HG03095 (cell line): Measurements from ENCODE around the gene TBC1D5.

Source experiments
- ATAC-seq: cut with Tn5 transposase; IDR thresholded peaks from one replicate; pipeline ENCODE4 v1.9.1; 2021; ENCODE audit warnings: moderate library complexity; ENCODE audit not compliant: unreplicated experiment

Gene TBC1D5

DNA sequence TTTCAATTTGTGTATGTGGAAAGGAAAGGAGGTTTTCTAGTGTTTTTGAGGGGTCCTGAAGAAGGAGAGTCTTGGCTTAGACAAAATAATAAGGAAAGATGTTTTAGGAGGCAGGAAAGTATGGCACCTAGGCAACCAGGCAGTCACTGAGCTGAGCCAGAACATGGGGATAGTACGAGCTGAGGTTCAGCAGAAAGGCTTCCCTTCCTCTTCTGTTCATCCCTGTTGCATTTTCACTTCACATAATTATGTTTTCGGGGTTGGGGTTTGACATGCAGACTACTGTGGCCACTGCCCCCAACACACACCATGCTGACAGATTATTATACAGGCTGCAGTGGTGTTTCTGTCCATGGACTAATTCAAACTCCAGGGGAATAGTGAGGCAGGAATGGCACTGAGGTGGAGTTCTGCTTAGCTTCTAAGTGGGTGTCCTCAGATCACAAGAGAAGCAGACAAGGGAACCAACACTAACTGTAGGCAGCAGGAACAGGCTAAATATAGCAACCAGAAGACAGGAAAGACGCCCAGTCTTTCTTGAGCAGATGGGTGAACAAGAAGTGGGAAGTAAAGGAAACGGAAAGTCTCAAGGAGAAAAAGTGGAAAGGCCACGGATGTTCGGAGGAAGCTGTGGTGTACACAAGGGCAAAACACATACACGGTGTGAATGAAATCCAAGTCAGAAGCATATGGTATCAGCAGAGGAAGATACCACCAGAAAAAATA, 551.9 kb downstream of the TBC1D5 start:
- ATAC-seq: no peak

DNA sequence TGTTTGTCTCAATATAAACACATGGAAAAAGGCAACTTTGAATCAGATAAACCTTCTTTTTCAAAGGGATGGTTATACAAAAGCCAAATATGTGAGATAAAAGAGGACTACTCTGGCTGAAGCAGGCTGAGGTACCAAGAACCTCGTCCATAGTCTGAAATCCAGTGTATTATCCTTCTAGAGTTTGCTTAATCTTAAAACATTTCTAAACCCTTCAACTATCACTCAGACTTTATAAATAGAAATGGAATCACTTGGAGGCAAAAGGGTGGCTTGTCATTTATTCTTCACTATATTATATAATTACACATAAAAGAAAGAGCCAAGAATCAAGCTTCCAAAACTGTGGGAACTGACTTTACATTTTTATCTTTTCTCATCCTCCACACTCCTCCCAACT, 554.1 kb downstream of the TBC1D5 start:
- no peak for ATAC-seq

- no peak for ATAC-seq
These were observed 554.7 kb downstream of the TBC1D5 start for GRCh38 chr3:17187589-17188184.

- ATAC-seq: no peak
These were observed 558.4 kb downstream of the TBC1D5 start for GRCh38 chr3:17183951-17184550.

GRCh38 chr3:17182166-17182565, 560.3 kb downstream of the TBC1D5 start:
- ATAC-seq: peak; percentile 69

DNA sequence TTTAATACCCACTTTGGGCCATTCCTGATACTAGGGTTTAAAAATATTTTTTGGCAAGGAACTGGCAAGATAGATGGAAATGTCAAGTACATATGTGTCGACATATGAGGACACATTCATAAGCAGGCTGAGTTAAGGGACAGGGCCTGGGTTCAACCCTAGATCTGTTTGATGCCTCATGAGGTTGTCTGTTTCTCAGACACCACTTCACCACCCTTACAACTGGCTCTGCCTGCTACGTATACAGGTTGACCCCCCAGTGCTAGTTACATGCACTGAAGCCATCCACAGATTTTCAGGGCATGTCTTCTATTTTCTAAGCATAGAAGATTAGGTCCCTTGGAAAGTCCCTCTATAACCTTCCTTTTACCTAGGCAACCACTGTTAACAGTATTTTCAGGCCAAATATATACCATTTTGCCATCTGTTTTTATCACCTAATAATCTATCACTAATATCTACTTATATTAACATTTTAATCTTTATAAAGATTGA, 561.0 kb downstream of the TBC1D5 start:
- ATAC-seq: no peak

GRCh38 chr3:17179381-17180205, 562.8 kb downstream of the TBC1D5 start:
- peak; percentile 53 for ATAC-seq

DNA sequence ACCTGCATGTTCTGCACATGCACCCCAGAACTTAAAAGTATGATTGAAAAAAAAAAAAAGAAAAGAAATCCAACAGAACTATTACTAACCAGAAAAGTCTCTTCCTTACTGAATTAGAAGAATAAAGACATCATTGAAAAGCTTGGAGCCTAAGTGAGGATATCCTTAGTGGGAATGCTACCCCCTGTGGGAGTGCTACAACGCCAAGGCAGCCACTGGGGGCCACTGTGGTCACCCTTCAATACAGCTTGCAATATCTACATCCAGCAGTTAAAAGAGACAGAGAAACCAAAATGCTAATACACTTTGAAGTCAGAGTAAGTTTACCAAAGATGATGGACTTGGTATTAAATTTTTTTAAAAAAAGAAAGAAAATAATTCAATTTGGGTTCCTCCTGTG, 565.7 kb downstream of the TBC1D5 start:
- no peak for ATAC-seq

DNA sequence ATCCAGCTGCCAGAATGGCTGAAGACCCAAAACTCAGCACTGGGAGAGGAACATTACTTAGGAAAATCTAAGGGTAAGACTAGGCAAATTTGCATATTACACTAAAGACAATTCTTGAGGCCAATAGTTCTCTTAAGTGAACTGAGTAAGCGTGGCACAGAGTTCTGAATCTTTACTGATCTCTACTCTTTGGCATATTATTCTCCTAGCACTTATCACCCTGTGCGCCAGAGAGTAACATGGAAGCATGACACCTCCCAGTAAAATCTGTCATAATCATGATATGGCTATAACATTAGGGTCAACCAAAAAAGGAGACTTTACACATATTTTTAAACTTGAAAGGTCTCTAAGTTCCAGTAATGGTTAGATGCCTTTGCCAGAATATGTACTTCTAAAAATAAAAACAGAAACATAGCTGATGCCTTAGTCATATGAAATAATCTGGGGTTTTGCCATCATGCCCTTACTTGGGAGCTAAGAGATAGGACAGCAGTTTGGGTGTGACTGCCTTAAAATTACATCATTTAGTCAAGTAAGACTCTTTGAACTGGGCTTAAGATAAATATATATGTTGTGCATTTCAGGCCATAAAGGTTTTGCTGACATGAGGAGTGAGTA, 567.1 kb downstream of the TBC1D5 start:
- no peak for ATAC-seq

- no peak for ATAC-seq
These were observed 576.1 kb downstream of the TBC1D5 start for GRCh38 chr3:17166369-17166768.

GRCh38 chr3:17162116-17162515, 580.3 kb downstream of the TBC1D5 start:
- no peak for ATAC-seq

- ATAC-seq: no peak
These were observed 581.8 kb downstream of the TBC1D5 start for GRCh38 chr3:17160597-17160996.

DNA sequence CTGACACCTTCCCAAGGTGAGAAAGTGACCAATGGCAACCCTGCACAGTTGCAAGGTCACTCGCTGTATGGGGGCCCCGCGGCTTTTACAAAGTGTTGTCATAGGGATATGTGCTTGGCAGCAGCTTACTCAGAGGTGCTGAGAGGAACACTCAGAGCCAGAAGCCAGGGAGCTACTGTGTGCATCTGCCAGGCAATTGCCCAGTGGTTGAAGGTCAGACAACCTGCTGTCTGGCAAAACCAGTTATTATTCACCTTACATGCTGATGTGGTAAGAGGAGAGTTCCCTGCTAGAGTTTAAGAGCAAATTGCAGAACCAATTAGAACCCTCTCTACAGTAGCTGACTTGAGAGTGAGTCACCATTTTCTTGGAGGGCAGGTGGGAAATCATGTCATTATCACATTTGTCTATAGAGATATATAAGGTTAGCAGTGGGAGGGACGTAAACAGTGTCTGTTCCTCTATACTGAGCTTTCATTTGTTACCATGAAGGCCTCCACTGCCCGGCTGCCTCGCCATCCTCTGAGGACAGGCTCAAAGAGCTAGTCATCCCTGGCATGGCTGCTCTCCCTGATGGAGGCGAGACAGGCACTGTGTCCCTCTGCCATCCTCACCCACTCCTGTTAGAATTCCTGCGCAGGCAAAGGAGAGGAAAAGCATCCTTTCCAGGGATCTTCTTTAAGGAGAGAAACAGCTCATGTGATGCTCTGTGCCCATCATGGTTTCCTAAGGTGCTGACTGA, 583.3 kb downstream of the TBC1D5 start:
- ATAC-seq: no peak

DNA sequence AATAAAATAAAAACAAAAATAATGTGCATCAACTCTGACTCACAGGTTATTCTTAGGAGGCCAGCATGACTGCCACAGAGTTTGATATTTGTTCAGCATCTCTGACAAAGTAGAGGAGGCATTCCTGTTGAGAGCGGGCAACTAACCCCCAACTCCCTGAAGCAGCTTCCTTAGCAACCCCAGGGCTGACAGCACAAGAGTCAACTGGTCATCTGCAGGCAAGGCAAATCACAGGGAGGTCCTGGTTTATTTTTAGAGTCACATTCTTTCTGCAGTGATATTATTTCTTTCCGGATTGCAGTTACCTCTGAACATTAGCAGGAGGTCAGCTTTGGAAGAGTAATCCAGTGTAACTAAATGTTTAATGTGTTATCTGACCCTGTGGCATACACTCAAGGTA, 584.7 kb downstream of the TBC1D5 start:
- ATAC-seq: no peak

DNA sequence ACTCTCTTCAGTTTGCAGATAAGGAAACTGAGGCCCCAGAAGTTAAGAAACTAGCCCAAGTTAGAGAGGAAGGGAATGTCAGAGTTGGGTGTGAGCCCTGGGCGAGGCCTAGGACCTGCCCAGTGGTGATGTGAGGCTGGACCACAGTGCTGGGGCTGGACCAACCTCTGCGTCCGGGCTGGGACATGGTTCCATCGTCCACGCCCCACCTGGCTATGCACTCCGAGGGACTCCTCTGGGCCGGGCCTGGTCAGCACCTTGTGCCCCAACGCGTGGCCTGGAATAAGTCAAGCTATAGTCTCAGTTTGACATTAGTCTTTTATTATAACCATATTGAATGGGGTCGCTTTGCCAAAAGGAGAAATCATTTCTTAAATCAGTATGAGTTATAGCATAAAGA, 585.6 kb downstream of the TBC1D5 start:
- no peak for ATAC-seq

DNA sequence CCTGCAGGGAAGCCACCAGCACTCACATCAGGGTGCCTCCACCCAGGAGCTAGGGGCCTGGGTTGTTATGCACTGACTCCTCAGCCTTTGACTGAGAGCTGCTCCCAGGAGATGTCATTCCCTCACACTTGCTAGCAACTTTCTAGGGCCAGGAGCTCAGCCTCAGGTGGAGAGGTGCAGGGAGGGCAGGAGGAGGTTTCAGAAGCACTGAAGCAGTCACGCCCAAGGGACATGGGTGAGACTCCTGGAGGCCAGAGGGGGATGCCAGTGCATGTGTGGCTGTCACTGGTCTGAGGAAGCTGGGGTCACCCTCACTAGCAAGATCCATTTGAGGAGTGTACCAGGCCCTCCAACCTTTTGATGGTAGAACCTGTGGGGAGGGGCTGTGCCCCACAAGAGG, 586.5 kb downstream of the TBC1D5 start:
- ATAC-seq: no peak

DNA sequence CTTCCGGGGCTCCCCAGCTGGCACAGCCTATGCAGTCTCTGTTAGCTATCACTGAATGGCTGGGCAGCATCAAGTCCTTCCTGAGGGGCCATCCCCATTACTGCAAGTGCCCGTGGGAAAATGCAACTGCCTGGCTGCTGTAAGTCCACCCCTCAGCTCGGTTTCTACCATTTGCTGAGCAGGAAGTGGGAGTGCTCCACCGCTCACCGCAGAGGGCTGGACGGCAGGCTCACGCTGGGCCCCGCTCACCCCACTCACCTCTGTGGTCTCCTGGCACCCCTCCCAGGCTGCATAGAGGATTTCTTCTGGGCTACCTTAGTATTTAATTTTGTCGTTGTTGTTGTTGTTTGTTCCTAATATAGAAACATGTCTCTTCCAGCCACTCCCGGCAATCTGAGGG, 587.5 kb downstream of the TBC1D5 start:
- no peak for ATAC-seq

DNA sequence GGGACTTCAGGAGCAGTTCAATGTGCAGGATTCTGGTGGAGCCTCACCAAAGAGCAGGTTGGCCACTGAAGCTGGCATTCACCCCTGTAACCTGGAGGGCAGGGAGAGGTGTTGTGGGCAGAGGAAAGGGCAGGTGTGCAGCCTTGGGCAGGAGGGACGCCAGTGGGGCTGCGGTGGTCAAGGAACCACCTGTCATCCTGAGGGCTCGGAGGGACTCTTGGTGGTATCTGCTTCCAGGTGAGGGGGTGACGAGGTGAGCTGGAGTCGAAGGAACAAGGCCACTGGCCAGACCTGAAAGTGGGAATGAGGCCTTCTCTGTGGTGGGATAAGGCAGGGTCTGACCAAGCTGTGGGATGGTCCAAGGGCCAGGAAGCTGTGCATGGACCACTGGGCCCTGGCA, 588.2 kb downstream of the TBC1D5 start:
- no peak for ATAC-seq

GRCh38 chr3:17153209-17153608, 589.2 kb downstream of the TBC1D5 start:
- ATAC-seq: no peak
